D341Med (cell line): ENCODE measurements around the gene REM1.

Experiments
- DNase-seq: peaks from one replicate; pipeline ENCODE4 v3.0.0; 2012; ENCODE audit warnings: low spot score

Gene REM1

DNA sequence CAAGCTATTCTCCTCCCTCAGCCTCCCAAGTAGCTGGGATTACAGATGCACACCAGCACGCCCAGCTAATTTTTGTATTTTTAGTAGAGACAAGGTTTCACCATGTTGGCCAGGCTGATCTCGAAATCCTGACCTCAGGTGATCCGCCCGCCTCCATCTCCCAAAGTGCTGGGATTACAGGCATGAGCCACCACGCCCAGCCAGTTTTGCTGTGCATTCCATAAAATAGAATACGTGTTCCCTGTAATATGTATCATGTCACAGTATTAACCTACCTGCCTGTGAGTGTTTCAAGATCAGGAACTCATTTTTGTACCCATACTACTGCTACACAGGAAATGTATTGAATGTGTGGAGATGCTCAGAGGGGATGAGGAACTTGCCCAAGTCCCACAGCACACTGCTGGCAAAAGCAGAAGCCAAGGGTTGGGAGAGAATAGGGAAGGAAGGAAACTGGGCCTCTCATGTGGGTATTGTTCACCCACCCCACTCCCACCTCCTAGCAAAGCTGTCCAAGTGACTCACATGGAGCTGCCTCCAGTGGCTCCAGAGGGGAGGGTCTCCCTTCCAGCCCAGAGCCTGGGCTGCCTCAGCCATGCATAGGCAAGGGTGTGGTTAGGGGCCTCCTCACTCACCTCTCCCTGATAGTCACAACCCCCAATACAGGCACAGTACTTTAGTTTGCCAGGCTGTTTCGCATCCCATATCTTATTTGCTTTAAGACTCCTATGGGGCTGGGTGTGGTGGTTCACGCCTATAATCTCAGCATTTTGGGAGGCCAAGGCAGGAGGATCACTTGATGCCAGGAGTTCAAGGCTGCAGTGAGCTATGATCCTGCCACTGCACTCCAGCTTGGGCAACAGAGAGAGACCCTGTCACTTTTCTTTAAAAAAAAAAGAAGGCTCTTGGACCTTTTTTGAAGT, 48.5 kb downstream of the REM1 start:
- DNase-seq, result no peak

DNA sequence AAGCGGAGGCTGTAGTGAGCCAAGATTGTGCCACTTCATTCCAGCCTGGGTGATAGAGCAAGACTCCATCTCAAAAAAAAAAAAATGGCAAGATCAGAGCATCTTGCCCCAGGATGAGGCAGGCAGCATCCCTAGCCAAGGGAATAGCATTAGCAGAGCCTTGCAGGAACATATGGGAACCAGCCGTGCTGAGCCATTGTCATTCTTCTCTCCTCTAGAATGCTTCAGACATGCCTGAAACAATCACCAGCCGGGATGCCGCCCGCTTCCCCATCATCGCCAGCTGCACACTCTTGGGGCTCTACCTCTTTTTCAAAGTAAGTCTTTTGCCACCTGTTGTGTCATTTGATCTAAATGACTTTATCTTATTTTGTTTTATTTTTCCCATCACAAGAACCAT, 52.2 kb downstream of the REM1 start:
- DNase-seq, result no peak
